ENCODE measurements around the gene LIPN. TPM values are rescaled to one million over a fixed set of nuclear protein-coding genes. Genes with fewer than 3 reads are reported as not detected.

The LIPN gene
- total RNA-seq: 0.17 TPM in 1 of 2 replicates, not detected in the other
- polyA plus RNA-seq: not detected in 2 replicates

- no peak within 1 kb of the TSS for H2AFZ ChIP-seq
- H3K27me3 ChIP-seq: no peaks in the 10 kb centered on the region
- H3K79me2 ChIP-seq: no peaks in the 10 kb centered on the region
Observed at GRCh38 chr10:88759366-88760101, at the start of gene LIPN. Gene LIPN, plus strand, starts transcription at chr10:88760020. Its CDS starts 1,386 bp downstream, at chr10:88761406.

GRCh38 chr10:88715517-88715916 is 44.3 kb upstream of the LIPN start:
- no peaks in the 10 kb centered on the region for H3K79me2 ChIP-seq
- no peaks in the 10 kb centered on the region for H3K9me2 ChIP-seq (replicated peaks; ENCODE audit: insufficient read depth)
- TF ChIP-seq EZH2 (IDR thresholded peaks at IDR 0.05; ENCODE audit: borderline replicate concordance): no peak
- no peak for TF ChIP-seq EZH2phosphoT487 (IDR thresholded peaks at IDR 0.05; ENCODE audit: low read depth, severe bottlenecking, unreplicated experiment)
- TF ChIP-seq CTCF (IDR thresholded peaks at IDR 0.05; ENCODE audit: poor library complexity): no peak
- no peak for DNase-seq (ENCODE audit: low spot score)
- H3K27me3 ChIP-seq: peaks cover 5% of the 10 kb centered on the region
- no peak overlapping the region for H2AFZ ChIP-seq
- no peak overlapping the region for H3K4me3 ChIP-seq
- no peaks in the 10 kb centered on the region for H4K20me1 ChIP-seq (ENCODE audit: insufficient read depth, poor library complexity, severe bottlenecking)
- no peaks in the 10 kb centered on the region for H3K4me1 ChIP-seq (ENCODE audit: insufficient read depth)
- no peaks in the 10 kb centered on the region for H3K36me3 ChIP-seq (replicated peaks; ENCODE audit: insufficient read depth, low read depth)
- no peak overlapping the region for H3K27ac ChIP-seq
- no peaks in the 10 kb centered on the region for H3K9me3 ChIP-seq (ENCODE audit: low read depth)
- 89% methylated on average over 1 of the region's 1 CpG for WGBS (ENCODE audit: low lambda C conversion rate, missing lambda C conversion rate)
- no peak overlapping the region for H3K4me2 ChIP-seq

More at GRCh38 chr10:88759366-88760101, at the start of gene LIPN:
- no peak within 1 kb of the TSS for H3K27ac ChIP-seq
- H3K4me3 ChIP-seq: no peak within 1 kb of the TSS
- H3K9me2 ChIP-seq (replicated peaks; ENCODE audit: insufficient read depth): no peaks in the 10 kb centered on the region
- WGBS (ENCODE audit: low lambda C conversion rate, missing lambda C conversion rate): 92% methylated on average over 7 of the region's 7 CpGs
- no peaks in the 10 kb centered on the region for H4K20me1 ChIP-seq (ENCODE audit: insufficient read depth, poor library complexity, severe bottlenecking)
- H3K4me2 ChIP-seq: no peak within 1 kb of the TSS
- no peak for DNase-seq (ENCODE audit: low spot score)
- TF ChIP-seq CTCF (IDR thresholded peaks at IDR 0.05; ENCODE audit: poor library complexity) (no peak), EZH2phosphoT487 (IDR thresholded peaks at IDR 0.05; ENCODE audit: low read depth, severe bottlenecking, unreplicated experiment) (no peak), EZH2 (IDR thresholded peaks at IDR 0.05; ENCODE audit: borderline replicate concordance) (no peak)
- H3K9me3 ChIP-seq (ENCODE audit: low read depth): no peaks in the 10 kb centered on the region
- no peaks in the 10 kb centered on the region for H3K4me1 ChIP-seq (ENCODE audit: insufficient read depth)
- H3K36me3 ChIP-seq (replicated peaks; ENCODE audit: insufficient read depth, low read depth): no peaks in the 10 kb centered on the region

- no peak overlapping the region for H3K27ac ChIP-seq
- H3K4me2 ChIP-seq: no peak overlapping the region
- no peaks in the 10 kb centered on the region for H3K79me2 ChIP-seq
- no peaks in the 10 kb centered on the region for H3K9me2 ChIP-seq (replicated peaks; ENCODE audit: insufficient read depth)
- 87% methylated on average over 4 of the region's 4 CpGs for WGBS (ENCODE audit: low lambda C conversion rate, missing lambda C conversion rate)
- H3K4me1 ChIP-seq (ENCODE audit: insufficient read depth): no peaks in the 10 kb centered on the region
- H4K20me1 ChIP-seq (ENCODE audit: insufficient read depth, poor library complexity, severe bottlenecking): no peaks in the 10 kb centered on the region
- no peak overlapping the region for H2AFZ ChIP-seq
- peaks cover 5% of the 10 kb centered on the region for H3K27me3 ChIP-seq
- DNase-seq (ENCODE audit: low spot score): no peak
- H3K4me3 ChIP-seq: no peak overlapping the region
- no peak for TF ChIP-seq CTCF (IDR thresholded peaks at IDR 0.05; ENCODE audit: poor library complexity)
- TF ChIP-seq EZH2 (IDR thresholded peaks at IDR 0.05; ENCODE audit: borderline replicate concordance): no peak
- no peak for TF ChIP-seq EZH2phosphoT487 (IDR thresholded peaks at IDR 0.05; ENCODE audit: low read depth, severe bottlenecking, unreplicated experiment)
- no peaks in the 10 kb centered on the region for H3K9me3 ChIP-seq (ENCODE audit: low read depth)
- H3K36me3 ChIP-seq (replicated peaks; ENCODE audit: insufficient read depth, low read depth): no peaks in the 10 kb centered on the region
Observed at GRCh38 chr10:88721392-88721791, 38.4 kb upstream of the LIPN start.

Measured in hepatocyte (in vitro differentiated cells).